Right lobe of liver (tissue), 6 donors: Measurements from ENCODE around the gene WDR89. TPM values are rescaled to one million over a fixed set of nuclear protein-coding genes. Genes with fewer than 3 reads are reported as not detected.
A peak's percentile ranks its signal among the peaks of the same experiment; 100 is the strongest.

Source experiments
- ATAC-seq, 4 donors: fragments of 200-7000 bp; cut with Tn5 transposase; one replicate each; pipeline ENCODE4 v1.9.1; 2020; ENCODE audit warnings: mild to moderate bottlenecking in 4 of 4, moderate library complexity in 4 of 4
- DNase-seq, 3 donors: peaks; one replicate each; pipeline ENCODE4 v3.0.0-alpha.2; 2020
- H3K27ac ChIP-seq, 3 donors: fragments of 200-600 bp; one replicate each; pipeline ENCODE4 v1.8.0; 2022
- H3K27me3 ChIP-seq, 2 donors: fragments of 200-600 bp; one replicate each; pipeline ENCODE4 v1.8.0; 2022
- H3K36me3 ChIP-seq, 4 donors: fragments of 200-600 bp; sonication (generic) in 1 of 4; one replicate each; pipeline versions ENCODE4 v1.5.1 to v1.8.0; 2017 to 2022; ENCODE audit warnings: control low read depth in 1 of 4
- H3K4me1 ChIP-seq, 4 donors: fragments of 200-600 bp; sonication (generic) in 1 of 4; one replicate each; pipeline versions ENCODE4 v1.5.1 to v1.8.0; 2017 to 2022; ENCODE audit warnings: control low read depth in 1 of 4
- H3K4me3 ChIP-seq, 3 donors: fragments of 200-600 bp; one replicate each; pipeline ENCODE4 v1.8.0; 2022
- H3K9me3 ChIP-seq, 4 donors: fragments of 200-600 bp; sonication (generic) in 1 of 4; one replicate each; pipeline versions ENCODE4 v1.5.1 to v1.8.0; 2017 to 2022; ENCODE audit warnings: control low read depth in 1 of 4
- CTCF ChIP-seq, 4 donors: fragments of 200-600 bp in 3 of 4; fragments of 450-650 bp in 1 of 4; IDR thresholded peaks; one replicate each; pipeline versions ENCODE4 v1.5.1 to v1.8.0; 2016 to 2022; ENCODE audit warnings: antibody characterized with exemption in 4 of 4, mild to moderate bottlenecking in 2 of 4
- POLR2A ChIP-seq: fragments of 450-650 bp; IDR thresholded peaks from one replicate; pipeline ENCODE4 v1.6.1; 2017; ENCODE audit warnings: antibody characterized with exemption, mild to moderate bottlenecking
- WGBS: methylation state at CpG from one replicate; pipeline ENCODE4 v1.1.6; 2018; ENCODE audit warnings: low coverage, low lambda C conversion rate; ENCODE audit not compliant: insufficient coverage; ENCODE audit errors: missing lambda C conversion rate; 5-methylcytosine and 5-hydroxymethylcytosine counted together
- intact Hi-C, 2 donors: fragments of 100-400 bp; cut with DNase I; formaldehyde crosslinking; loops; one replicate each; pipeline versions ENCODE4 v1.11.2 to v1.14.1; 2022
- total RNA-seq, 6 experiments: library from RNA; depleted of rRNA in 2 of 6; stranded (reverse); fragments of >200 nt in 2 of 6; fragmentation: NEBNext Ultra II Directional in 3 of 6; extraction: Animal tissue kit (Norgen Biotek cat#: 25700) in 3 of 6; gene quantifications; one replicate each; pipeline versions ENCODE4 v1.1.0 to v1.2.4, GENCODE V29; 2016 to 2023
- donor health status: DM: no; HTN: yes; CAD: no.
- donor health status: DM: no; HTN: no; CAD: no.
- donor health status: DM: no; HTN: no; CAD: no.
- donor health status: DM: no; HTN: yes; CAD: no.
- donor health status: DM: no; HTN: yes; CAD: no.

The WDR89 gene
- total RNA-seq, 6 experiments from 2014 or later, result 3.3 to 7.9 (median 5.8) TPM

DNA sequence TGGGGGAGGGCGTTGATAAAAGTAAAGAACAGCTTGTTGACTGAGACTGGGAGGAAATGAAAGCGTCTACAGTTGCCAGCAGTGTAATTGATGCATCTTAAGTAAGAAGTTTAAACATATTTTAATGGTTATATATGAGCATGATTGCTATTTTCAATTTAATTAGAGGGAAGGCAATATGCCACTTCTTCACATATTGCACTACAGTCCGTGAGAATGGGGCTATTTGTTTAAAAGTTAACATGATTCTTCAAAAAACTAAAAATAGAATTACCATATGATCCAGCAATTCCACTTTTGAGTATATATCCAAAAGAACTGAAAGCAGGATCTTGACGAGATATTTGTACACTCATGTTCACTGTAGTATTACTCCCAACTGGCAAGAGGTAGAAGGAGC is 60.2 kb downstream of the WDR89 start:
- Histone ChIP-seq H3K9me3 (no peaks in the 10 kb centered on the region), H3K27ac (no peak overlapping the region), H3K27me3 (no peaks in the 10 kb centered on the region), H3K4me3 (no peak overlapping the region), H3K36me3 (no peaks in the 10 kb centered on the region), H3K4me1 (no peaks in the 10 kb centered on the region)
- no peak for ATAC-seq
- intact Hi-C loops, result no loop called here
- TF ChIP-seq CTCF (IDR thresholded peaks at IDR 0.05), result no peak
- TF ChIP-seq POLR2A, result no peak
- WGBS, result 30% methylated on average over 4 of the region's 4 CpGs
- DNase-seq, result no peak

- DNase-seq (no peak), ATAC-seq (no peak)
- Histone ChIP-seq H3K4me1 (no peaks in the 10 kb centered on the region), H3K27me3 (no peaks in the 10 kb centered on the region), H3K9me3 (no peaks in the 10 kb centered on the region), H3K4me3 (no peak overlapping the region), H3K36me3 (no peaks in the 10 kb centered on the region), H3K27ac (no peak overlapping the region)
- no peak for TF ChIP-seq CTCF (IDR thresholded peaks at IDR 0.05)
- intact Hi-C loops, result no loop called here
- 100% methylated on average over 1 of the region's 1 CpG for WGBS
Observed at GRCh38 chr14:63578300-63578699, 63.4 kb downstream of the WDR89 start.

DNA sequence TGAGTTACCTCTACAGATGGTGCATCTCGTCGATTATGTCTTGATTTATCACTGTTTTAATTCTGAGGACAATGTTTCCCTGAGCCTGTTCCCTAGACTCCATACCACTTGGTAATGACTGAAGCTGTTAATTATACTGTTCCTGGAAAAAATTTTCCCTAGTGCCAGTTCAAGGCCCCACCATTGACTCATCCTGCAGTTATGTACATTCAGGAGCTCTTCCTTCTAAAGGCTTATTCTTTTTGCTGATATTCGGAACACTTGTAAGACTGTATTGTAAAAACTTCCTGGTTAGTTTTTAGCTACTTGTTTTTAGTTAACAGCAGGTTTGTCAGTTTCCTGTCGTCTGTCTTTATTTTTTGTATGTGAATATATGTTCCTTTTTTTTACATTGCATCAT is 68.1 kb downstream of the WDR89 start:
- Histone ChIP-seq H3K27me3 (no peaks in the 10 kb centered on the region), H3K4me3 (no peak overlapping the region), H3K36me3 (no peaks in the 10 kb centered on the region), H3K27ac (no peak overlapping the region), H3K9me3 (no peaks in the 10 kb centered on the region), H3K4me1 (no peaks in the 10 kb centered on the region)
- ATAC-seq (no peak), DNase-seq (no peak)
- intact Hi-C loops, result no loop called here
- no peak for TF ChIP-seq CTCF (IDR thresholded peaks at IDR 0.05)
- no peak for TF ChIP-seq POLR2A
- WGBS, result 49% methylated on average over 4 of the region's 4 CpGs

- intact Hi-C loops, result no loop called here
- 74% methylated on average over 3 of the region's 3 CpGs for WGBS
- ATAC-seq (no peak), DNase-seq (no peak)
- TF ChIP-seq POLR2A (no peak), CTCF (IDR thresholded peaks at IDR 0.05) (no peak)
- no peak overlapping the region for H3K4me3 ChIP-seq
- H3K36me3 ChIP-seq, result no peaks in the 10 kb centered on the region
- H3K4me1 ChIP-seq, result no peaks in the 10 kb centered on the region
- no peaks in the 10 kb centered on the region for H3K27me3 ChIP-seq
- no peak overlapping the region for H3K27ac ChIP-seq
- no peaks in the 10 kb centered on the region for H3K9me3 ChIP-seq
Observed at GRCh38 chr14:63565448-63565847, 76.2 kb downstream of the WDR89 start.

DNA sequence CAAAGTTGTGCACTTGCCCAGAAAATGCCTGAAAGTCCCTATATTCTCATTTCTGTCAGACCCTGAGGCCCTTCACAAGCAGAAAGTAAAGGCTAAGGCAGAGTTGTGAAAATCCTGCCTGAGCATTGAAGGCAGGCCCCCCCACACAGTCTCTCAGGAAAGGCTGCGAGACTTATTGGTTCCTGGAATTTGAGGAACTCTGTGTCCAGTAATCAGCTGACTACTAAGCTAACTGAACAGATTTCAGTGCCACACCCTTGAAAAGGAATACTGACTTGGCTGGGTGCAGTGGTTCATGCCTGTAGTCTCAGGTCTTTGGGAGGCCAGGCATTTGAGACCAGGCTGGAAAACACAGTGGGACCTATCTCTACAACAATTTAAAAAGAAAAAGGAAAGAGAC is 77.4 kb downstream of the WDR89 start:
- 40% methylated on average over 1 of the region's 1 CpG for WGBS
- TF ChIP-seq CTCF (IDR thresholded peaks at IDR 0.05) (no peak), POLR2A (no peak)

More for the DNA sequence above, 77.4 kb downstream of the WDR89 start:
- intact Hi-C loops, result no loop called here
- no peak for DNase-seq
- H3K27ac ChIP-seq, result no peak overlapping the region
- H3K9me3 ChIP-seq, result no peaks in the 10 kb centered on the region
- ATAC-seq, result peak; percentile 36 to 68 (median 49)
- no peaks in the 10 kb centered on the region for H3K36me3 ChIP-seq
- H3K4me3 ChIP-seq, result no peak overlapping the region
- no peaks in the 10 kb centered on the region for H3K4me1 ChIP-seq
- H3K27me3 ChIP-seq, result no peaks in the 10 kb centered on the region
